B cell (primary cell): ENCODE results near the gene TRIM49C. TPM values are rescaled to one million over a fixed set of nuclear protein-coding genes. Genes with fewer than 3 reads are reported as not detected.
"Not testable (repeated sequence)": the region's sequence is repeated elsewhere in the genome, so short reads cannot be mapped to it uniquely, and the experiment has no call there.

Source experiments
- ATAC-seq: fragments of 200-7000 bp; cut with Tn5 transposase; one replicate; pipeline ENCODE4 v1.10.0; 2021; ENCODE audit warnings: low read depth, mild to moderate bottlenecking, moderate number of reproducible peaks, moderate library complexity
- CTCF ChIA-PET: fragments of 350-600 bp; sonication (Branson Sonifier 250); formaldehyde crosslinking; loops from one replicate; lab custom pipeline; 2021; ENCODE audit warnings: antibody characterized with exemption, inconsistent platforms; lab: Charles Lee
- POLR2A ChIA-PET: fragments of 350-600 bp; sonication (Branson Sonifier 250); formaldehyde crosslinking; loops from one replicate; lab custom pipeline; 2021; ENCODE audit warnings: antibody characterized with exemption; lab: Charles Lee
- DNase-seq: peaks from one replicate; pipeline ENCODE4 v3.0.0; 2013
- H2AFZ ChIP-seq: 2 replicates; pipeline ENCODE4 v1.6.1; 2012; ENCODE audit warnings: mild to moderate bottlenecking, low read depth, low read length; ENCODE audit not compliant: insufficient read depth, poor library complexity, severe bottlenecking
- H3K27ac ChIP-seq, 2 donors: 1 replicate in 1 of 2; 2 replicates in 1 of 2; pipeline ENCODE4 v1.5.1; 2012 to 2013; ENCODE audit warnings: low read length in 2 of 2, mild to moderate bottlenecking in 2 of 2, moderate library complexity in 1 of 2
- H3K27me3 ChIP-seq, 4 experiments: fragments of 200-600 bp in 1 of 4; sonication (generic) in 1 of 4; replicated peaks in 1 of 4; 1 replicate in 2 of 4; 2 replicates in 2 of 4; pipeline versions ENCODE4 v1.6.1 to v1.7.0; 2013 to 2016; ENCODE audit warnings: low read length in 3 of 4, mild to moderate bottlenecking in 2 of 4, mixed read lengths in 1 of 4, moderate library complexity in 1 of 4; ENCODE audit not compliant: insufficient read depth in 4 of 4, control insufficient read depth in 3 of 4; ENCODE audit errors: control extremely low read depth in 1 of 4
- H3K36me3 ChIP-seq, 2 experiments: replicated peaks in 1 of 2; 1 replicate in 1 of 2; 2 replicates in 1 of 2; pipeline versions ENCODE4 v1.6.1 to v1.7.1; 2013; ENCODE audit warnings: low read length in 1 of 2; ENCODE audit not compliant: insufficient read depth in 2 of 2, control insufficient read depth in 1 of 2; ENCODE audit errors: control extremely low read depth in 1 of 2, extremely low read depth in 1 of 2
- H3K4me1 ChIP-seq, 2 donors: fragments of 200-600 bp in 1 of 2; sonication (generic) in 1 of 2; 1 replicate in 1 of 2; 2 replicates in 1 of 2; pipeline versions ENCODE4 v1.5.1 to v1.6.1; 2013 to 2017; ENCODE audit warnings: low read length in 2 of 2; ENCODE audit not compliant: control insufficient read depth in 2 of 2, insufficient read depth in 2 of 2
- H3K4me2 ChIP-seq: replicated peaks from 2 replicates; pipeline ENCODE3; 2012; ENCODE audit warnings: mild to moderate bottlenecking, low read depth, low read length; ENCODE audit not compliant: poor library complexity, severe bottlenecking
- H3K4me3 ChIP-seq, 5 experiments: fragments of 200-600 bp in 1 of 5; sonication (generic) in 1 of 5; 1 replicate in 3 of 5; 2 replicates in 2 of 5; pipeline versions ENCODE4 v1.5.1 to v1.7.0; 2011 to 2016; ENCODE audit warnings: low read length in 4 of 5, mild to moderate bottlenecking in 4 of 5, low read depth in 2 of 5, control low read depth in 1 of 5, moderate library complexity in 1 of 5; ENCODE audit not compliant: insufficient read depth in 1 of 5; ENCODE audit errors: control extremely low read depth in 1 of 5, extremely low read depth in 1 of 5
- H3K79me2 ChIP-seq: fragments of 200-600 bp; sonication (generic); one replicate; pipeline ENCODE4 v1.6.0; 2016; ENCODE audit warnings: low read length; ENCODE audit not compliant: control insufficient read depth, insufficient read depth
- H3K9ac ChIP-seq: fragments of 200-600 bp; sonication (generic); 2 replicates; pipeline ENCODE4 v1.6.1; 2017; ENCODE audit warnings: mild to moderate bottlenecking, low read length, moderate library complexity
- H3K9me3 ChIP-seq, 3 donors: one replicate each; pipeline versions ENCODE4 v1.6.1 to v1.7.1; 2013; ENCODE audit warnings: low read length in 2 of 3; ENCODE audit not compliant: control insufficient read depth in 2 of 3, insufficient read depth in 1 of 3; ENCODE audit errors: control extremely low read depth in 1 of 3
- H4K20me1 ChIP-seq: 2 replicates; pipeline ENCODE4 v1.6.0; 2012; ENCODE audit warnings: mild to moderate bottlenecking, low read length; ENCODE audit not compliant: insufficient read depth, control insufficient read depth, poor library complexity, severe bottlenecking
- H3K27ac Mint-ChIP-seq: one replicate; pipeline ENCODE4 v1.8.0; 2021; ENCODE audit warnings: mixed read lengths
- H3K27me3 Mint-ChIP-seq: one replicate; pipeline ENCODE4 v1.8.0; 2021; ENCODE audit warnings: mixed read lengths
- H3K4me1 Mint-ChIP-seq: one replicate; pipeline ENCODE4 v1.8.0; 2021; ENCODE audit warnings: mixed read lengths
- H3K4me3 Mint-ChIP-seq: one replicate; pipeline ENCODE4 v1.8.0; 2021; ENCODE audit warnings: mixed read lengths
- H3K9me3 Mint-ChIP-seq: one replicate; pipeline ENCODE4 v1.8.0; 2022; ENCODE audit warnings: mixed read lengths; ENCODE audit not compliant: insufficient read depth
- WGBS: methylation state at CpG from one replicate; pipeline ENCODE4 v1.1.5; 2013; ENCODE audit warnings: missing lambda C conversion rate; ENCODE audit not compliant: insufficient coverage; 5-methylcytosine and 5-hydroxymethylcytosine counted together
- intact Hi-C: fragments of 100-400 bp; cut with micrococcal nuclease; formaldehyde crosslinking; loops from one replicate; pipeline ENCODE4 v1.10.0; 2022
- polyA minus RNA-seq: library from RNA; depleted of rRNA, polyadenylated mRNA; stranded (reverse); fragments of >200 nt; gene quantifications from 2 replicates; pipeline ENCODE4 v1.2.3, GENCODE V29; 2012
- polyA plus RNA-seq: library from polyadenylated mRNA; depleted of rRNA; stranded (reverse); fragments of >200 nt; gene quantifications from 2 replicates; pipeline ENCODE4 v1.2.3, GENCODE V29; 2012
- total RNA-seq, 2 donors: library from RNA; stranded (reverse); fragments of 120-200 nt in 1 of 2; gene quantifications; 1 replicate in 1 of 2; 2 replicates in 1 of 2; pipeline versions ENCODE4 v1.2.3 to v1.2.4, GENCODE V29; 2013 to 2022

Gene TRIM49C, protein sequence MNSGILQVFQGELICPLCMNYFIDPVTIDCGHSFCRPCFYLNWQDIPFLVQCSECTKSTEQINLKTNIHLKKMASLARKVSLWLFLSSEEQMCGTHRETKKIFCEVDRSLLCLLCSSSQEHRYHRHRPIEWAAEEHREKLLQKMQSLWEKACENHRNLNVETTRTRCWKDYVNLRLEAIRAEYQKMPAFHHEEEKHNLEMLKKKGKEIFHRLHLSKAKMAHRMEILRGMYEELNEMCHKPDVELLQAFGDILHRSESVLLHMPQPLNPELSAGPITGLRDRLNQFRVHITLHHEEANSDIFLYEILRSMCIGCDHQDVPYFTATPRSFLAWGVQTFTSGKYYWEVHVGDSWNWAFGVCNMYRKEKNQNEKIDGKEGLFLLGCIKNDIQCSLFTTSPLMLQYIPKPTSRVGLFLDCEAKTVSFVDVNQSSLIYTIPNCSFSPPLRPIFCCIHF
- total RNA-seq = not detected in 2 replicates
- total RNA-seq (2013) = not detected
- polyA plus RNA-seq = not detected in 2 replicates
- polyA minus RNA-seq = not detected in 2 replicates

DNA sequence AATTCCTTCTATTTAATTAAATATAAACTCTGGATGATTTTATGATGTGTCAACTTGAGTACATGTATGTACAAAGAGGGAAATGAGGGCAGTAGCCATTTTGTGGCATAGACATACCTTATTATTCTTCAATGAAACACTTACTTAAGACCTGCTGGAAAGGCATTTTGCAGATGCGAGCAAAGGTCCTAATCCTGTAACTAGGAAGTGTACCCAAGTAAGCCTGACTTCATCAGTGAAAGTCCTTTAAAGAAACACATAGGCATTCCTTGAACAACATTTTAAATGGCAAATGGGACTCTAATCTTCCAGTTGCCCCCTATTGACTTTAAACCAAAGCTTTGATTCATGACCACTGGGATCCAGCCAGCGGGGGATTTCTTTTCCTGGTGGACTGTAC, at the start of gene TRIM49C:
Gene TRIM49C, plus strand, starts transcription at position 301 of the 400 bp plus-strand sequence. CDS start 4,106 bp downstream, outside the sequence.
- H2AFZ ChIP-seq, H3K27me3 ChIP-seq, H3K9me3 ChIP-seq, POLR2A ChIA-PET, H3K4me1 Mint-ChIP-seq, H3K9me3 Mint-ChIP-seq, H3K4me3 ChIP-seq, ATAC-seq, H3K79me2 ChIP-seq, intact Hi-C loops, H3K9ac ChIP-seq, CTCF ChIA-PET, H3K27me3 Mint-ChIP-seq, H4K20me1 ChIP-seq, H3K4me3 Mint-ChIP-seq, H3K4me2 ChIP-seq, H3K36me3 ChIP-seq, H3K27ac Mint-ChIP-seq, H3K4me1 ChIP-seq, DNase-seq, H3K27ac ChIP-seq: not testable (repeated sequence)
- WGBS = no CpG with 5 or more reads among the region's 2 CpGs

DNA sequence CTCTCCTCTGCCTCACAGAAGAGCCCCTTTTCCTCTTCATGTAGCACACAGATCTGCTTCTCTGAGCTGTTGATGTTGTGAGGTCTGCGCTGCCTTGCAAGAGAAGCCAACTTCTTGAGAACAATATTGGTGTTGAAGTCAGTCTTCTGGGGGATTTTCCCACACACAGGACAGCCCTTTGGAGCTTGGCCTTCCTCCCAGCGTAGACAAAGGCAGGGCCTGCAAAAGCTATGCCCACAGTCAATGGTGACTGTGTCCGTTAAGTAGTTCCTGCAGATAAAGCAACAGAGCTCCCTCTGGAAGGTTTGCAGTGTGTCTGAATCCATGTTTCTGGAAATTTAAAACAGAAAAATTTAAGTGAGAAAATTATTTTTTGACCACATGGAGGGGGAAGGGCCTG, 6.7 kb upstream of the TRIM49C start:
- H2AFZ ChIP-seq, H3K4me1 ChIP-seq, H3K4me1 Mint-ChIP-seq, H3K79me2 ChIP-seq, H3K27ac ChIP-seq, H3K9me3 ChIP-seq, intact Hi-C loops, CTCF ChIA-PET, ATAC-seq, DNase-seq, H3K9ac ChIP-seq, H4K20me1 ChIP-seq, H3K27me3 ChIP-seq, H3K36me3 ChIP-seq, H3K27me3 Mint-ChIP-seq, H3K4me3 ChIP-seq, H3K4me3 Mint-ChIP-seq, POLR2A ChIA-PET, H3K4me2 ChIP-seq, H3K9me3 Mint-ChIP-seq, H3K27ac Mint-ChIP-seq: not testable (repeated sequence)
- WGBS = no CpG with 5 or more reads among the region's 3 CpGs

GRCh38 chr11:90051591-90052209, 20.8 kb downstream of the TRIM49C start:
- H3K4me2 ChIP-seq, H3K79me2 ChIP-seq, H2AFZ ChIP-seq, H3K9ac ChIP-seq, H4K20me1 ChIP-seq, POLR2A ChIA-PET, DNase-seq, H3K27ac Mint-ChIP-seq, H3K9me3 Mint-ChIP-seq, H3K27ac ChIP-seq, H3K4me3 Mint-ChIP-seq, H3K9me3 ChIP-seq, H3K27me3 ChIP-seq, CTCF ChIA-PET, H3K4me1 Mint-ChIP-seq, intact Hi-C loops, H3K36me3 ChIP-seq, H3K27me3 Mint-ChIP-seq, H3K4me3 ChIP-seq, H3K4me1 ChIP-seq, ATAC-seq: not testable (repeated sequence)
- no CpG with 5 or more reads among the region's 41 CpGs for WGBS

DNA sequence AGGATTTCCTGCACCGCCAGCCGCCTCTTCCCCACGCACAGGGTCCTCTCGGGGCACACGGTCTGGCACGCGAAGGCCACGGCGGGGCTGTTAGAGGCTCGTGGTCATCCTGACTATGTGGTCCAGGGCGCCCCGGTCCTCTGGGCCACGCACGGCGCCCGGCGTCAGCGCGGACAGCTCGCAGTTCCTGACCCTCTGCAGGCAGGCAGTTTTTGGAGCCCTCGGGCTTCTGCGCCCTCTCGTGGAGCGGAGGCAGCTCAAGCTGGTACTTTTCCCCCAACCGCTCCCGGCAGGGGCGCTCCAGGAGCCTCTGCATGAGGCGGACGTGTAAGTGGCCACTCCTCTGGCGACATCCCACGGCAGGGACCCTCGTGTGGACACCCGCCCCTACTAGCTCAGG, 21.4 kb downstream of the TRIM49C start:
- intact Hi-C loops, ATAC-seq, H3K27me3 Mint-ChIP-seq, CTCF ChIA-PET, H3K79me2 ChIP-seq, POLR2A ChIA-PET, H3K9ac ChIP-seq, H3K4me1 Mint-ChIP-seq, DNase-seq, H3K4me3 Mint-ChIP-seq, H3K27me3 ChIP-seq, H3K27ac Mint-ChIP-seq, H2AFZ ChIP-seq, H3K4me2 ChIP-seq, H3K9me3 ChIP-seq, H4K20me1 ChIP-seq, H3K4me1 ChIP-seq, H3K4me3 ChIP-seq, H3K9me3 Mint-ChIP-seq, H3K36me3 ChIP-seq, H3K27ac ChIP-seq: not testable (repeated sequence)
- no CpG with 5 or more reads among the region's 33 CpGs for WGBS
